ENCODE measurements around the gene TRIO.
A peak's percentile ranks its signal among the peaks of the same experiment; 100 is the strongest.

DNA sequence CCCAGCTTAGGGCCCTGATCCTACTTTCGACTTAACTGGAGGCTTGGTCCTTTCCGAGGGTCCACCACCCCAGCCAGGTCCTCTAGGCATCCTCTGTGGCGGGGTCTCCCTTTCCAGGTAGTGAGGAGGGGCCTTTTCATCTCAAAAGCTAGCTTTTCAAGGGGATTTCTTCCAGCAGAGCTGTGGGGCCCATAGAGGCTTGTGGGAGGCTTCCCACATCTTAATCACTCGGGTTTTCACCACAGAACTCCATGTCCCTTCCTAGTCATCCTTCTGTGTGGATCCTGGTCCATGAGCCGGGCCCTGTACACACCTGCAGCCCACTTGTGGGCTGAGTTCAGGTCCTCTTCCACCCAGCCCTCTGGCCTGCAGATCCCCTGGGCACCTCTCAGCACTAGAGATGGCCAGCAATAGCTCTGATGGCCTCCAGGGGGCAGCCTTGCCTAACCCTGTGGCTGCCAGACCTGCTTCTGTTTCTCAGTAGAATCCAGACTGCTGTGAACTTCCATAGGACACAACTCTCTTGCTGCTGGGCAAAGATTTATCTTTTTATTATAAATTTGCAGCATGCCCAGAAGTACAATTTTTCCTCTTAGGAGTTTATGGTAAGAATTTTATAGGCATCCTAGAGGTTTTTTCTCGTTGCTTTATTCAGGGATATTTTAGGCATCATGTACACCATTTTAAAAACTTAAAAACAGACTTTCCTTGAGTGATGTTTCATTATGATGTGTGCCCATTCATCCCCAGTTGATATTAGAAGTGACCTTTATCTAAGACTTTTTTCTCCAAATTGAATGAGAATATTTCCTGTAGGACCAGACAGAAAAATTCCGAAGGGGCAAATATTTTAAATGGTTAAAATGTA, 208.9 kb downstream of the TRIO start:
- peak in 2 of 3 experiments; percentile 85 to 91 for TF ChIP-seq CTCF (IDR thresholded peaks at IDR 0.05)
- no peak for TF ChIP-seq POLR2A (IDR thresholded peaks at IDR 0.05; ENCODE audit: low read depth)
- no peak for TF ChIP-seq EP300 (IDR thresholded peaks at IDR 0.05)
- TF ChIP-seq POLR2AphosphoS5 (IDR thresholded peaks at IDR 0.05) = peak in 1 of 2 donors; percentile 22
